HepG2 (cell line): ENCODE measurements around the gene NAGS. TPM values are rescaled to one million over a fixed set of nuclear protein-coding genes. Genes with fewer than 3 reads are reported as not detected.

ENCODE experiments used
- ATAC-seq: fragments of 200-7000 bp; cut with Tn5 transposase; 3 replicates; pipeline ENCODE4 v1.9.1; 2020; ENCODE audit warnings: mild to moderate bottlenecking, moderate library complexity
- BruUV-seq: library from RNA; stranded (reverse); fragments of 400-500 nt; replicated peaks from 2 replicates; lab custom pipeline; 2021; lab: Mats Ljungman, UMichigan
- CTCF ChIA-PET: fragments of 300-600 bp; formaldehyde crosslinking; extraction: SDS; loops from one replicate; lab custom pipeline; 2021; ENCODE audit warnings: low total read pairs, inconsistent platforms, low intra/inter-chr PET ratio; lab: Yijun Ruan, JAX
- POLR2A ChIA-PET: fragments of 350-600 bp; sonication (Branson Sonifier 250); formaldehyde crosslinking; loops from one replicate; lab custom pipeline; 2020; ENCODE audit warnings: antibody characterized with exemption, inconsistent platforms; lab: Yijun Ruan, JAX
- DNase-seq: peaks from one replicate; pipeline ENCODE4 v3.0.0-alpha.2; 2015; ENCODE audit warnings: low spot score
- FAIRE-seq: peaks from 3 replicates; lab custom pipeline; 2011; peaks lifted over from hg19 to GRCh38; lab: Jason Lieb, UNC
- H2AFZ ChIP-seq: one replicate; pipeline ENCODE4 v1.6.1; 2011; ENCODE audit warnings: low read length, inconsistent platforms
- H3K27ac ChIP-seq: fragments of 300-600 bp; 3 replicates; pipeline ENCODE4 v1.8.0; 2011; ENCODE audit warnings: mixed run types, mild to moderate bottlenecking, mixed read lengths, low read length, inconsistent platforms; ENCODE audit not compliant: insufficient read depth; ENCODE audit errors: extremely low read length
- H3K27me3 ChIP-seq, 2 experiments: fragments of 200-600 bp in 1 of 2; 2 replicates in 1 of 2; 3 replicates in 1 of 2; pipeline versions ENCODE4 v1.6.0 to v1.8.0; 2011; ENCODE audit warnings: low read length in 2 of 2, mild to moderate bottlenecking in 2 of 2, moderate library complexity in 2 of 2, inconsistent platforms in 1 of 2; ENCODE audit not compliant: insufficient read depth in 2 of 2, control insufficient read depth in 1 of 2
- H3K36me3 ChIP-seq, 2 experiments: fragments of 200-600 bp in 1 of 2; replicated peaks in 1 of 2; 2 replicates in 1 of 2; 3 replicates in 1 of 2; pipeline versions ENCODE4 v1.5.1 to v1.8.0; 2011; ENCODE audit warnings: low read length in 2 of 2, inconsistent platforms in 1 of 2; ENCODE audit not compliant: insufficient read depth in 2 of 2, control insufficient read depth in 1 of 2
- H3K4me1 ChIP-seq: 2 replicates; pipeline ENCODE4 v1.5.1; 2012; ENCODE audit warnings: low read length, inconsistent platforms; ENCODE audit not compliant: insufficient read depth
- H3K4me2 ChIP-seq: 2 replicates; pipeline ENCODE4 v1.6.0; 2011; ENCODE audit warnings: low read depth, low read length, inconsistent platforms
- H3K4me3 ChIP-seq, 3 experiments: fragments of 200-600 bp in 1 of 3; sonication (generic), shearing (Covaris generic) in 1 of 3; replicated peaks in 1 of 3; 2 replicates each; pipeline ENCODE4 v1.5.1; 2011 to 2016; ENCODE audit warnings: low read length in 3 of 3, inconsistent platforms in 2 of 3, low read depth in 2 of 3, mild to moderate bottlenecking in 2 of 3, control low read depth in 1 of 3, mixed read lengths in 1 of 3; ENCODE audit not compliant: insufficient read depth in 1 of 3
- H3K79me2 ChIP-seq: one replicate; pipeline ENCODE4 v1.6.1; 2011; ENCODE audit warnings: low read length, inconsistent platforms; ENCODE audit not compliant: insufficient read depth
- H3K9ac ChIP-seq: 2 replicates; pipeline ENCODE4 v1.6.0; 2011; ENCODE audit warnings: mild to moderate bottlenecking, low read depth, low read length, inconsistent platforms; ENCODE audit not compliant: insufficient read depth
- H3K9me3 ChIP-seq: 2 replicates; pipeline ENCODE4 v1.5.1; 2012; ENCODE audit warnings: mild to moderate bottlenecking, low read length
- H4K20me1 ChIP-seq: 2 replicates; pipeline ENCODE4 v1.6.0; 2011; ENCODE audit warnings: inconsistent platforms, mild to moderate bottlenecking, low read length, moderate library complexity; ENCODE audit not compliant: insufficient read depth
- ETV5 ChIP-seq: IDR thresholded peaks from 2 replicates; pipeline ENCODE4 v1.6.1; 2018; ENCODE audit warnings: missing biosample characterization, missing genetic modification reagents, inconsistent platforms, borderline replicate concordance
- FOXA1 ChIP-seq, 2 experiments: fragments of 450-650 bp in 1 of 2; sonication (generic) in 1 of 2; formaldehyde crosslinking in 1 of 2; IDR thresholded peaks; 2 replicates each; pipeline versions ENCODE4 v1.4.0 to v1.6.1; 2016 to 2020; ENCODE audit warnings: missing genetic modification reagents in 1 of 2
- HOXA3 ChIP-seq: sonication (generic); formaldehyde crosslinking; IDR thresholded peaks from 2 replicates; pipeline ENCODE4 v1.5.0; 2020; ENCODE audit warnings: missing genetic modification reagents
- KDM1A ChIP-seq: IDR thresholded peaks from 2 replicates; pipeline ENCODE4 v1.6.1; 2016; ENCODE audit warnings: missing compliant biosample characterization
- NR2F6 ChIP-seq, 2 experiments: IDR thresholded peaks; 2 replicates each; pipeline ENCODE4 v1.6.1; 2016; ENCODE audit warnings: antibody characterized with exemption in 1 of 2, mild to moderate bottlenecking in 1 of 2
- RORA ChIP-seq: sonication (generic); formaldehyde crosslinking; IDR thresholded peaks from 2 replicates; pipeline ENCODE4 v1.5.0; 2020; ENCODE audit warnings: mild to moderate bottlenecking, missing genetic modification reagents, moderate library complexity
- TBX2 ChIP-seq: sonication (generic); formaldehyde crosslinking; IDR thresholded peaks from 2 replicates; pipeline ENCODE4 v1.5.0; 2020; ENCODE audit warnings: missing genetic modification reagents, mild to moderate bottlenecking, borderline replicate concordance
- ZNF20 ChIP-seq: sonication (generic); formaldehyde crosslinking; IDR thresholded peaks from 2 replicates; pipeline ENCODE4 v1.4.0; 2020; ENCODE audit warnings: mild to moderate bottlenecking, moderate library complexity, missing genetic modification reagents
- ZNF205 ChIP-seq: IDR thresholded peaks from 2 replicates; pipeline ENCODE4 v1.6.1; 2018; ENCODE audit warnings: missing biosample characterization, missing genetic modification reagents
- ZNF264 ChIP-seq: sonication (generic); formaldehyde crosslinking; IDR thresholded peaks from 2 replicates; pipeline ENCODE4 v1.4.0; 2020; ENCODE audit warnings: missing genetic modification reagents
- ZNF607 ChIP-seq: sonication (generic); formaldehyde crosslinking; IDR thresholded peaks from 2 replicates; pipeline ENCODE4 v1.5.1; 2020; ENCODE audit warnings: missing genetic modification reagents, mild to moderate bottlenecking, borderline replicate concordance
- WGBS: methylation state at CpG from one replicate; pipeline ENCODE4 v1.1.6; 2017; ENCODE audit warnings: low lambda C conversion rate; 5-methylcytosine and 5-hydroxymethylcytosine counted together
- in situ Hi-C: cut with HindIII; loops from 2 replicates; pipeline ENCODE4 v1.10.0; 2017; ENCODE audit warnings: low pct_unique_long_range_greater_than_20kb; ENCODE audit not compliant: extremely low pct_ligation_motif_present
- intact Hi-C: fragments of 100-400 bp; cut with micrococcal nuclease; formaldehyde crosslinking; loops from one replicate; pipeline ENCODE4 v1.10.0; 2022; ENCODE audit not compliant: unreplicated experiment
- polyA plus RNA-seq, 8 experiments: library from polyadenylated mRNA; depleted of rRNA in 3 of 8; stranded (reverse) in 7 of 8; unstranded in 1 of 8; fragments of >200 nt; fragmentation: Illumina TruSeq in 4 of 8; extraction: Trizol in 4 of 8; gene quantifications; 2 replicates each; pipeline versions ENCODE4 v1.2.1 to v1.2.3, GENCODE V29; 2011 to 2016; ENCODE audit warnings: low read depth in 4 of 8, missing spikeins in 1 of 8, mixed read lengths in 1 of 8; ENCODE audit not compliant: insufficient read depth in 1 of 8
- total RNA-seq, 5 experiments: library from RNA; depleted of rRNA; stranded (reverse); fragments of >200 nt; fragmentation: Illumina TruSeq; extraction: Trizol; gene quantifications; 2 replicates each; pipeline ENCODE4 v1.2.3, GENCODE V29; 2016; ENCODE audit warnings: low read depth in 1 of 5
- TF ChIP-seq, protein P1 (sequence below): sonication (generic); formaldehyde crosslinking; IDR thresholded peaks from 2 replicates; pipeline ENCODE4 v1.9.0; 2021; ENCODE audit warnings: missing genetic modification reagents, borderline replicate concordance
- TF ChIP-seq, protein P2 (sequence below): sonication (generic); formaldehyde crosslinking; IDR thresholded peaks from 2 replicates; pipeline ENCODE4 v1.5.0; 2020; ENCODE audit warnings: mild to moderate bottlenecking, missing genetic modification reagents, borderline replicate concordance
- TF ChIP-seq, protein P3 (sequence below): sonication (generic); formaldehyde crosslinking; IDR thresholded peaks from 2 replicates; pipeline ENCODE4 v1.5.0; 2020; ENCODE audit warnings: mild to moderate bottlenecking, missing genetic modification reagents
- TF ChIP-seq, protein P4 (sequence below): sonication (generic); formaldehyde crosslinking; IDR thresholded peaks from 2 replicates; pipeline ENCODE4 v1.8.0; 2022; ENCODE audit warnings: mild to moderate bottlenecking, missing genetic modification reagents, moderate library complexity

Gene NAGS
- total and polyA plus RNA-seq, 2 of the 13 experiments (the other 11 are each of a cell fraction or from before 2014, with no cell fraction given): 4.3 to 5.1 TPM

DNA sequence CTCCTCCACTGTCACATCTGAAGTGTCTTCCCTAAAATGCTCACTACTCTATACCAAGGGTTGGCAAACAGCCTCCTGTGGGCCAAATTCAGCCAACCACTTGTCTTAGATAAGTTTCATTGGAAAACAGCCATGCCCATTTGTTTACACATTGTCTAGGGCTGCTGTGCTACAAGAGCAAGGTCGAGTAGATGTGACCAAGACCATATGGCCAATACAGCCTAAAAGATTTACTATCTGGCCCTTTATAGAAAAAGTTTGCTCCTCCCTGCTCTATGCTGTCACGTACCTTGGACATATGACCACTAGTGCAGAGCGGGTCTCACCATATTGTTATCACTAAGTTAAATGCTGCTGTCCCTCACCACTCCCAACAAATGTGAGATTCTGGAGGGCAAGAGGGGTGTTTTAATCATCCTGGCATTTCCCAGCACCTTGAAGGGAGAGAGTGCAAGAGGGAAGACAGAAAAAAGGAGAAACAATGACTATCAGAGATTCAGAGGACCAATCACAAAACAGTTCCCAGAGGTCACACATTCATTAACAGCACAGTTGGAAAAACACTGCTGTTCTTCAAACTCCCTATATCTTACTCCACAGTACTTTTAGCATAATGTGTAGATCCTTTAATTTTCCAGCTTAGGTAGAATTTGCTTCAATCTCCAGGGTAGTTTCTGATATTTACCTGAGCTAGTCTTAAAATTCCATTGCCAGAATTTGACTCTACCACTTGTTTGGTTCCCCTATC, 48.9 kb downstream of the NAGS start:
- Histone ChIP-seq H3K4me3 (no peak overlapping the region), H3K4me1 (0 out of 2 replicates have a peak, but pooled peaks cover 14% of the 10 kb centered on the region), H3K27me3 (no peaks in the 10 kb centered on the region), H3K36me3 (peaks cover 42 to 75% of the 10 kb centered on the region in 2 experiments), H4K20me1 (peaks cover 2% of the 10 kb centered on the region; the same call in 1 of the 2 replicates), H3K9ac (no peak overlapping the region), H3K79me2 (peaks cover 48% of the 10 kb centered on the region), H3K4me2 (no peak overlapping the region), H3K9me3 (no peaks in the 10 kb centered on the region), H2AFZ (no peak overlapping the region), H3K27ac (no peak overlapping the region)
- ChIA-PET POLR2A (no interaction called here), CTCF (no interaction called here)
- DNase-seq (no peak), FAIRE-seq (no peak), ATAC-seq (peak; percentile 38; the same call in 2 of the 3 replicates)
- 91% methylated on average over 3 of the region's 3 CpGs for WGBS
- BruUV-seq: TSS peak; percentile 45
- intact Hi-C loops: no loop called here
- in situ Hi-C loops: no loop called here
- TF ChIP-seq NR2F6 (IDR thresholded peaks at IDR 0.05): no peak
- no peak for TF ChIP-seq NR2F6 (CRISPR knock-in tag; IDR thresholded peaks at IDR 0.05)
- TF ChIP-seq, protein P1, sequence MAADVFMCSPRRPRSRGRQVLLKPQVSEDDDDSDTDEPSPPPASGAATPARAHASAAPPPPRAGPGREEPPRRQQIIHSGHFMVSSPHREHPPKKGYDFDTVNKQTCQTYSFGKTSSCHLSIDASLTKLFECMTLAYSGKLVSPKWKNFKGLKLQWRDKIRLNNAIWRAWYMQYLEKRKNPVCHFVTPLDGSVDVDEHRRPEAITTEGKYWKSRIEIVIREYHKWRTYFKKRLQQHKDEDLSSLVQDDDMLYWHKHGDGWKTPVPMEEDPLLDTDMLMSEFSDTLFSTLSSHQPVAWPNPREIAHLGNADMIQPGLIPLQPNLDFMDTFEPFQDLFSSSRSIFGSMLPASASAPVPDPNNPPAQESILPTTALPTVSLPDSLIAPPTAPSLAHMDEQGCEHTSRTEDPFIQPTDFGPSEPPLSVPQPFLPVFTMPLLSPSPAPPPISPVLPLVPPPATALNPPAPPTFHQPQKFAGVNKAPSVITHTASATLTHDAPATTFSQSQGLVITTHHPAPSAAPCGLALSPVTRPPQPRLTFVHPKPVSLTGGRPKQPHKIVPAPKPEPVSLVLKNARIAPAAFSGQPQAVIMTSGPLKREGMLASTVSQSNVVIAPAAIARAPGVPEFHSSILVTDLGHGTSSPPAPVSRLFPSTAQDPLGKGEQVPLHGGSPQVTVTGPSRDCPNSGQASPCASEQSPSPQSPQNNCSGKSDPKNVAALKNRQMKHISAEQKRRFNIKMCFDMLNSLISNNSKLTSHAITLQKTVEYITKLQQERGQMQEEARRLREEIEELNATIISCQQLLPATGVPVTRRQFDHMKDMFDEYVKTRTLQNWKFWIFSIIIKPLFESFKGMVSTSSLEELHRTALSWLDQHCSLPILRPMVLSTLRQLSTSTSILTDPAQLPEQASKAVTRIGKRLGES (CRISPR knock-in tag): no peak
- TF ChIP-seq ZNF607: no peak
- no peak for TF ChIP-seq RORA (CRISPR knock-in tag)
- no peak for TF ChIP-seq ZNF264
- TF ChIP-seq, protein P2, sequence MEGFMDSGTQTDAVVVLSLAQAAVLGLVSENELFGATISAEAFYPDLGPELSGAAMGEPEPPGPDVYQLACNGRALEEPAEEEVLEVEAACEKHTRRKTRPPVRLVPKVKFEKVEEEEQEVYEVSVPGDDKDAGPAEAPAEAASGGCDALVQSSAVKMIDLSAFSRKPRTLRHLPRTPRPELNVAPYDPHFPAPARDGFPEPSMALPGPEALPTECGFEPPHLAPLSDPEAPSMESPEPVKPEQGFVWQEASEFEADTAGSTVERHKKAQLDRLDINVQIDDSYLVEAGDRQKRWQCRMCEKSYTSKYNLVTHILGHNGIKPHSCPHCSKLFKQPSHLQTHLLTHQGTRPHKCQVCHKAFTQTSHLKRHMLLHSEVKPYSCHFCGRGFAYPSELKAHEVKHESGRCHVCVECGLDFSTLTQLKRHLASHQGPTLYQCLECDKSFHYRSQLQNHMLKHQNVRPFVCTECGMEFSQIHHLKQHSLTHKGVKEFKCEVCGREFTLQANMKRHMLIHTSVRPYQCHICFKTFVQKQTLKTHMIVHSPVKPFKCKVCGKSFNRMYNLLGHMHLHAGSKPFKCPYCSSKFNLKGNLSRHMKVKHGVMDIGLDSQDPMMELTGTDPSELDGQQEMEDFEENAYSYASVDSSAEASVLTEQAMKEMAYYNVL (CRISPR knock-in tag): no peak
- TF ChIP-seq ETV5 (CRISPR knock-in tag): no peak
- TF ChIP-seq HOXA3 (CRISPR knock-in tag): no peak
- TF ChIP-seq, protein P3, sequence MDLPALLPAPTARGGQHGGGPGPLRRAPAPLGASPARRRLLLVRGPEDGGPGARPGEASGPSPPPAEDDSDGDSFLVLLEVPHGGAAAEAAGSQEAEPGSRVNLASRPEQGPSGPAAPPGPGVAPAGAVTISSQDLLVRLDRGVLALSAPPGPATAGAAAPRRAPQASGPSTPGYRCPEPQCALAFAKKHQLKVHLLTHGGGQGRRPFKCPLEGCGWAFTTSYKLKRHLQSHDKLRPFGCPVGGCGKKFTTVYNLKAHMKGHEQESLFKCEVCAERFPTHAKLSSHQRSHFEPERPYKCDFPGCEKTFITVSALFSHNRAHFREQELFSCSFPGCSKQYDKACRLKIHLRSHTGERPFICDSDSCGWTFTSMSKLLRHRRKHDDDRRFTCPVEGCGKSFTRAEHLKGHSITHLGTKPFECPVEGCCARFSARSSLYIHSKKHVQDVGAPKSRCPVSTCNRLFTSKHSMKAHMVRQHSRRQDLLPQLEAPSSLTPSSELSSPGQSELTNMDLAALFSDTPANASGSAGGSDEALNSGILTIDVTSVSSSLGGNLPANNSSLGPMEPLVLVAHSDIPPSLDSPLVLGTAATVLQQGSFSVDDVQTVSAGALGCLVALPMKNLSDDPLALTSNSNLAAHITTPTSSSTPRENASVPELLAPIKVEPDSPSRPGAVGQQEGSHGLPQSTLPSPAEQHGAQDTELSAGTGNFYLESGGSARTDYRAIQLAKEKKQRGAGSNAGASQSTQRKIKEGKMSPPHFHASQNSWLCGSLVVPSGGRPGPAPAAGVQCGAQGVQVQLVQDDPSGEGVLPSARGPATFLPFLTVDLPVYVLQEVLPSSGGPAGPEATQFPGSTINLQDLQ (CRISPR knock-in tag): no peak
- no peak for TF ChIP-seq KDM1A (CRISPR knock-in tag)
- no peak for TF ChIP-seq TBX2 (CRISPR knock-in tag)
- no peak for TF ChIP-seq FOXA1 (IDR thresholded peaks at IDR 0.05)
- TF ChIP-seq FOXA1 (CRISPR knock-in tag; IDR thresholded peaks at IDR 0.05): no peak
- TF ChIP-seq ZNF20: no peak
- TF ChIP-seq, protein P4, sequence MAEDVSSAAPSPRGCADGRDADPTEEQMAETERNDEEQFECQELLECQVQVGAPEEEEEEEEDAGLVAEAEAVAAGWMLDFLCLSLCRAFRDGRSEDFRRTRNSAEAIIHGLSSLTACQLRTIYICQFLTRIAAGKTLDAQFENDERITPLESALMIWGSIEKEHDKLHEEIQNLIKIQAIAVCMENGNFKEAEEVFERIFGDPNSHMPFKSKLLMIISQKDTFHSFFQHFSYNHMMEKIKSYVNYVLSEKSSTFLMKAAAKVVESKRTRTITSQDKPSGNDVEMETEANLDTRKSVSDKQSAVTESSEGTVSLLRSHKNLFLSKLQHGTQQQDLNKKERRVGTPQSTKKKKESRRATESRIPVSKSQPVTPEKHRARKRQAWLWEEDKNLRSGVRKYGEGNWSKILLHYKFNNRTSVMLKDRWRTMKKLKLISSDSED (CRISPR knock-in tag): no peak
- TF ChIP-seq ZNF205 (CRISPR knock-in tag): no peak
